GM11168 (cell line): ENCODE data around the gene SH3BGRL.
"Not testable (repeated sequence)": the region's sequence is repeated elsewhere in the genome, so short reads cannot be mapped to it uniquely, and the experiment has no call there.

Experiments
- in situ Hi-C: fragments of 300-500 bp; cut with MboI; formaldehyde crosslinking; loops from one replicate; pipeline ENCODE4 v1.12.0; 2022; ENCODE audit warnings: low sequenced_read_pairs; ENCODE audit not compliant: unreplicated experiment

Gene SH3BGRL

GRCh38 chrX:81259020-81259713 lies 57.3 kb downstream of the SH3BGRL start:
- in situ Hi-C loops: no loop called here

- in situ Hi-C loops: no loop called here
Measured at GRCh38 chrX:81259714-81260395, 58.0 kb downstream of the SH3BGRL start.

- in situ Hi-C loops: no loop called here
Measured at GRCh38 chrX:81261576-81261975, 59.7 kb downstream of the SH3BGRL start.

GRCh38 chrX:81263059-81263458 lies 61.2 kb downstream of the SH3BGRL start:
- in situ Hi-C loops: no loop called here

GRCh38 chrX:81278616-81279015 lies 76.7 kb downstream of the SH3BGRL start:
- in situ Hi-C loops: no loop called here

GRCh38 chrX:81280148-81280547 lies 78.2 kb downstream of the SH3BGRL start:
- in situ Hi-C loops: no loop called here

GRCh38 chrX:81286075-81286474 lies 84.2 kb downstream of the SH3BGRL start:
- in situ Hi-C loops: no loop called here

GRCh38 chrX:81286608-81287007 lies 84.7 kb downstream of the SH3BGRL start:
- in situ Hi-C loops: no loop called here

- in situ Hi-C loops: no loop called here
Measured at GRCh38 chrX:81291996-81292395, 90.1 kb downstream of the SH3BGRL start.

- in situ Hi-C loops: no loop called here
Measured at GRCh38 chrX:81294101-81294500, 92.2 kb downstream of the SH3BGRL start.

- in situ Hi-C loops: no loop called here
Measured at GRCh38 chrX:81301877-81302276, 100.0 kb downstream of the SH3BGRL start.

GRCh38 chrX:81304563-81304962 lies 102.7 kb downstream of the SH3BGRL start:
- in situ Hi-C loops: no loop called here

- in situ Hi-C loops: no loop called here
Measured at GRCh38 chrX:81305240-81305639, 103.3 kb downstream of the SH3BGRL start.

GRCh38 chrX:81308086-81308829 lies 106.4 kb downstream of the SH3BGRL start:
- in situ Hi-C loops: no loop called here

- in situ Hi-C loops: no loop called here
Measured at GRCh38 chrX:81316163-81316562, 114.3 kb downstream of the SH3BGRL start.

GRCh38 chrX:81331653-81332052 lies 129.8 kb downstream of the SH3BGRL start:
- in situ Hi-C loops: not testable (repeated sequence)

GRCh38 chrX:81336455-81337152 lies 134.7 kb downstream of the SH3BGRL start:
- in situ Hi-C loops: no loop called here

GRCh38 chrX:81337805-81338204 lies 135.9 kb downstream of the SH3BGRL start:
- in situ Hi-C loops: no loop called here

GRCh38 chrX:81338924-81339323 lies 137.0 kb downstream of the SH3BGRL start:
- in situ Hi-C loops: no loop called here

GRCh38 chrX:81345296-81345695 lies 143.4 kb downstream of the SH3BGRL start:
- in situ Hi-C loops: not testable (repeated sequence)
